GM23338 (cell line): ENCODE data around the gene CRYL1. TPM values are rescaled to one million over a fixed set of nuclear protein-coding genes. Genes with fewer than 3 reads are reported as not detected.

ENCODE experiments used
- ATAC-seq: fragments of 200-7000 bp; cut with Tn5 transposase; 3 replicates; pipeline ENCODE4 v1.9.1; 2020
- DNase-seq: peaks from one replicate; pipeline ENCODE4 v3.0.0-alpha.2; 2015; ENCODE audit warnings: low spot score
- H2AFZ ChIP-seq: fragments of 200-600 bp; sonication (generic); 2 replicates; pipeline ENCODE4 v1.8.0; 2016; ENCODE audit warnings: antibody characterized with exemption, mild to moderate bottlenecking, moderate library complexity
- H3F3A ChIP-seq: fragments of 200-600 bp; sonication (generic); replicated peaks from 2 replicates; pipeline ENCODE4 v1.8.0; 2017; ENCODE audit warnings: antibody characterized with exemption, mixed run types, low read depth
- H3K27ac ChIP-seq: fragments of 200-600 bp; sonication (generic); 2 replicates; pipeline ENCODE4 v1.6.1; 2016; ENCODE audit warnings: low read depth
- H3K27me3 ChIP-seq: fragments of 200-600 bp; sonication (generic); 2 replicates; pipeline ENCODE4 v1.8.0; 2016; ENCODE audit warnings: mild to moderate bottlenecking, mixed run types, moderate library complexity; ENCODE audit not compliant: insufficient read depth
- H3K36me3 ChIP-seq: fragments of 200-600 bp; sonication (generic); 2 replicates; pipeline ENCODE4 v1.8.0; 2016; ENCODE audit warnings: mild to moderate bottlenecking; ENCODE audit not compliant: insufficient read depth
- H3K4me1 ChIP-seq: fragments of 200-600 bp; sonication (generic); 2 replicates; pipeline ENCODE4 v1.8.0; 2016; ENCODE audit warnings: mild to moderate bottlenecking, moderate library complexity; ENCODE audit not compliant: insufficient read depth
- H3K4me2 ChIP-seq: fragments of 200-600 bp; sonication (generic); 2 replicates; pipeline ENCODE4 v1.7.1; 2017; ENCODE audit warnings: mixed run types
- H3K4me3 ChIP-seq: fragments of 200-600 bp; sonication (generic); 2 replicates; pipeline ENCODE4 v1.6.1; 2016; ENCODE audit warnings: mixed run types
- H3K79me2 ChIP-seq: fragments of 200-600 bp; sonication (generic); replicated peaks from 2 replicates; pipeline ENCODE4 v1.8.0; 2017; ENCODE audit warnings: mild to moderate bottlenecking; ENCODE audit not compliant: insufficient read depth
- H3K9me2 ChIP-seq: fragments of 200-600 bp; sonication (generic); 2 replicates; pipeline ENCODE4 v1.8.0; 2017; ENCODE audit not compliant: insufficient read depth
- H4K20me1 ChIP-seq: fragments of 200-600 bp; sonication (generic); replicated peaks from 2 replicates; pipeline ENCODE4 v1.8.0; 2017; ENCODE audit warnings: mild to moderate bottlenecking; ENCODE audit not compliant: insufficient read depth
- H3K27ac Mint-ChIP-seq: 2 replicates; pipeline ENCODE4 v1.8.0; 2020; ENCODE audit warnings: inconsistent platforms, mild to moderate bottlenecking, moderate library complexity, mixed read lengths
- H3K27me3 Mint-ChIP-seq: 3 replicates; pipeline ENCODE4 v1.8.0; 2022; ENCODE audit warnings: low read depth, mild to moderate bottlenecking, moderate library complexity, mixed read lengths, inconsistent platforms; ENCODE audit not compliant: insufficient read depth, poor library complexity
- H3K36me3 Mint-ChIP-seq: 3 replicates; pipeline ENCODE4 v1.8.0; 2021; ENCODE audit warnings: low read depth, mild to moderate bottlenecking, inconsistent platforms, moderate library complexity, mixed read lengths
- H3K4me1 Mint-ChIP-seq: 3 replicates; pipeline ENCODE4 v1.8.0; 2020; ENCODE audit warnings: mild to moderate bottlenecking, inconsistent platforms, mixed read lengths
- H3K4me3 Mint-ChIP-seq: 3 replicates; pipeline ENCODE4 v1.8.0; 2021; ENCODE audit warnings: moderate library complexity, mild to moderate bottlenecking, inconsistent platforms, mixed read lengths
- H3K9me3 Mint-ChIP-seq: 3 replicates; pipeline ENCODE4 v1.8.0; 2020; ENCODE audit warnings: moderate library complexity, mild to moderate bottlenecking, inconsistent platforms, mixed read lengths
- CREB1 ChIP-seq: fragments of 250-450 bp; sonication (Bioruptor Pico); IDR thresholded peaks from 2 replicates; pipeline ENCODE4 v1.5.0; 2020; ENCODE audit warnings: low read depth, mild to moderate bottlenecking, moderate library complexity
- EZH2 ChIP-seq: fragments of 200-600 bp; sonication (generic); IDR thresholded peaks from one replicate; pipeline ENCODE4 v1.8.0; 2017; ENCODE audit warnings: antibody characterized with exemption, mild to moderate bottlenecking, low read depth; ENCODE audit not compliant: unreplicated experiment
- EZH2phosphoT487 ChIP-seq: fragments of 200-600 bp; sonication (generic); IDR thresholded peaks from one replicate; pipeline ENCODE4 v1.8.1; 2018; ENCODE audit warnings: antibody characterized with exemption; ENCODE audit not compliant: unreplicated experiment
- JUNB ChIP-seq: IDR thresholded peaks from one replicate; pipeline ENCODE4 v1.6.1; 2016; ENCODE audit warnings: antibody characterized with exemption; ENCODE audit not compliant: unreplicated experiment
- NANOG ChIP-seq: IDR thresholded peaks from 2 replicates; pipeline ENCODE4 v1.6.1; 2016; ENCODE audit warnings: antibody characterized with exemption, borderline replicate concordance
- POLR2AphosphoS5 ChIP-seq: IDR thresholded peaks from 2 replicates; pipeline ENCODE4 v1.6.1; 2016; ENCODE audit warnings: antibody characterized with exemption, low read depth
- REST ChIP-seq: IDR thresholded peaks from one replicate; pipeline ENCODE4 v1.6.1; 2018; ENCODE audit warnings: antibody characterized with exemption; ENCODE audit not compliant: unreplicated experiment
- STAT1 ChIP-seq: IDR thresholded peaks from one replicate; pipeline ENCODE4 v1.6.1; 2016; ENCODE audit warnings: antibody characterized with exemption; ENCODE audit not compliant: unreplicated experiment
- ZNF114 ChIP-seq: fragments of 250-450 bp; sonication (Bioruptor Pico); IDR thresholded peaks from 2 replicates; pipeline ENCODE4 v1.5.0; 2020; ENCODE audit warnings: mild to moderate bottlenecking, moderate library complexity
- ZNF331 ChIP-seq: fragments of 250-450 bp; sonication (Bioruptor Pico); IDR thresholded peaks from 2 replicates; pipeline ENCODE4 v1.5.0; 2020; ENCODE audit warnings: low read depth, mild to moderate bottlenecking, moderate library complexity
- ZNF462 ChIP-seq: fragments of 250-450 bp; sonication (Bioruptor Pico); IDR thresholded peaks from 2 replicates; pipeline ENCODE4 v1.5.0; 2020; ENCODE audit warnings: mild to moderate bottlenecking, moderate library complexity
- polyA plus RNA-seq: library from polyadenylated mRNA; unstranded; fragments of >200 nt; fragmentation: Nextera tagmentation; extraction: Ambion mirVana; gene quantifications from 2 replicates; pipeline ENCODE4 v1.2.1, GENCODE V29; 2016
- total RNA-seq: library from RNA; depleted of rRNA; stranded (reverse); fragments of >200 nt; shearing (Covaris generic); gene quantifications from 2 replicates; pipeline ENCODE4 v1.2.3, GENCODE V29; 2014
- TF ChIP-seq, protein P1 (sequence below): IDR thresholded peaks from 2 replicates; pipeline ENCODE4 v1.6.1; 2016; ENCODE audit warnings: antibody characterized with exemption
- TF ChIP-seq, protein P2 (sequence below), 2 experiments: fragments of 200-600 bp in 1 of 2; sonication (generic) in 1 of 2; conservative IDR thresholded peaks; 2 replicates each; pipeline versions ENCODE4 v1.5.1 to v1.6.1; 2016 to 2017; ENCODE audit warnings: antibody characterized with exemption in 2 of 2, low read depth in 2 of 2, mild to moderate bottlenecking in 2 of 2, moderate library complexity in 1 of 2

CRYL1 gene
- total and polyA plus RNA-seq, 2 experiments from 2014 or later, result 2.2 to 2.6 TPM

GRCh38 chr13:20547479-20547908, 21.8 kb upstream of the CRYL1 start:
- no peaks in the 10 kb centered on the region for H4K20me1 ChIP-seq
- H3K27ac ChIP-seq, result no peak overlapping the region
- H3K9me2 ChIP-seq, result no peaks in the 10 kb centered on the region
- DNase-seq (no peak), ATAC-seq (no peak)
- no peaks in the 10 kb centered on the region for H3K27me3 ChIP-seq
- peaks cover 3% of the 10 kb centered on the region; the same call in 2 of the 3 replicates for H3K4me1 Mint-ChIP-seq
- no peak overlapping the region for H3K27ac Mint-ChIP-seq
- no peak overlapping the region for H3K4me2 ChIP-seq
- H3K9me3 Mint-ChIP-seq, result no peaks in the 10 kb centered on the region
- H3K4me3 Mint-ChIP-seq, result no peak overlapping the region
- peaks cover 6% of the 10 kb centered on the region for H3K27me3 Mint-ChIP-seq
- H3K4me3 ChIP-seq, result no peak overlapping the region
- no peaks in the 10 kb centered on the region for H3K79me2 ChIP-seq
- no peaks in the 10 kb centered on the region for H3F3A ChIP-seq
- no peaks in the 10 kb centered on the region for H3K36me3 Mint-ChIP-seq
- no peaks in the 10 kb centered on the region for H3K36me3 ChIP-seq
- peak overlapping the region; percentile 47; the same call in 1 of the 2 replicates for H2AFZ ChIP-seq
- no peaks in the 10 kb centered on the region for H3K4me1 ChIP-seq
- TF ChIP-seq ZNF462 (CRISPR knock-in tag) (no peak), EZH2phosphoT487 (no peak), CREB1 (CRISPR knock-in tag) (no peak), EZH2 (no peak), STAT1 (no peak), REST (no peak), NANOG (no peak), ZNF114 (no peak), JUNB (no peak), POLR2AphosphoS5 (no peak), ZNF331 (CRISPR knock-in tag) (no peak)
- TF ChIP-seq, protein P1, sequence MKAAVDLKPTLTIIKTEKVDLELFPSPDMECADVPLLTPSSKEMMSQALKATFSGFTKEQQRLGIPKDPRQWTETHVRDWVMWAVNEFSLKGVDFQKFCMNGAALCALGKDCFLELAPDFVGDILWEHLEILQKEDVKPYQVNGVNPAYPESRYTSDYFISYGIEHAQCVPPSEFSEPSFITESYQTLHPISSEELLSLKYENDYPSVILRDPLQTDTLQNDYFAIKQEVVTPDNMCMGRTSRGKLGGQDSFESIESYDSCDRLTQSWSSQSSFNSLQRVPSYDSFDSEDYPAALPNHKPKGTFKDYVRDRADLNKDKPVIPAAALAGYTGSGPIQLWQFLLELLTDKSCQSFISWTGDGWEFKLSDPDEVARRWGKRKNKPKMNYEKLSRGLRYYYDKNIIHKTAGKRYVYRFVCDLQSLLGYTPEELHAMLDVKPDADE, result no peak
- TF ChIP-seq, protein P2, sequence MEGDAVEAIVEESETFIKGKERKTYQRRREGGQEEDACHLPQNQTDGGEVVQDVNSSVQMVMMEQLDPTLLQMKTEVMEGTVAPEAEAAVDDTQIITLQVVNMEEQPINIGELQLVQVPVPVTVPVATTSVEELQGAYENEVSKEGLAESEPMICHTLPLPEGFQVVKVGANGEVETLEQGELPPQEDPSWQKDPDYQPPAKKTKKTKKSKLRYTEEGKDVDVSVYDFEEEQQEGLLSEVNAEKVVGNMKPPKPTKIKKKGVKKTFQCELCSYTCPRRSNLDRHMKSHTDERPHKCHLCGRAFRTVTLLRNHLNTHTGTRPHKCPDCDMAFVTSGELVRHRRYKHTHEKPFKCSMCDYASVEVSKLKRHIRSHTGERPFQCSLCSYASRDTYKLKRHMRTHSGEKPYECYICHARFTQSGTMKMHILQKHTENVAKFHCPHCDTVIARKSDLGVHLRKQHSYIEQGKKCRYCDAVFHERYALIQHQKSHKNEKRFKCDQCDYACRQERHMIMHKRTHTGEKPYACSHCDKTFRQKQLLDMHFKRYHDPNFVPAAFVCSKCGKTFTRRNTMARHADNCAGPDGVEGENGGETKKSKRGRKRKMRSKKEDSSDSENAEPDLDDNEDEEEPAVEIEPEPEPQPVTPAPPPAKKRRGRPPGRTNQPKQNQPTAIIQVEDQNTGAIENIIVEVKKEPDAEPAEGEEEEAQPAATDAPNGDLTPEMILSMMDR (conservative IDR thresholded peaks at IDR 0.05; ENCODE audit: low read depth in 2 of 2), result no peak
